SK-N-SH (cell line): ENCODE measurements around the gene AASS. TPM values are rescaled to one million over a fixed set of nuclear protein-coding genes. Genes with fewer than 3 reads are reported as not detected.

ENCODE experiments used
- CTCF ChIA-PET: fragments of 300-600, 350-600 bp; formaldehyde crosslinking; extraction: SDS; loops from one replicate; lab custom pipeline; 2021; lab: Yijun Ruan, JAX
- POLR2A ChIA-PET: fragments of 350-600 bp; sonication (Branson Sonifier 250); formaldehyde crosslinking; extraction: SDS; loops from one replicate; lab custom pipeline; 2020; ENCODE audit warnings: antibody characterized with exemption, inconsistent platforms; lab: Yijun Ruan, JAX
- DNase-seq: peaks from one replicate; pipeline ENCODE4 v3.0.0; 2012
- H2AFZ ChIP-seq: fragments of 200-600 bp; sonication (generic); 2 replicates; pipeline ENCODE4 v1.8.1; 2016; ENCODE audit warnings: antibody characterized with exemption, mild to moderate bottlenecking, low read depth
- H3F3A ChIP-seq: fragments of 200-600 bp; sonication (generic); replicated peaks from 2 replicates; pipeline ENCODE3; 2016; ENCODE audit warnings: antibody characterized with exemption, mild to moderate bottlenecking; ENCODE audit not compliant: insufficient read depth
- H3K27ac ChIP-seq, 2 experiments: fragments of 200-500 bp in 1 of 2; fragments of 200-600 bp in 1 of 2; sonication (Bioruptor generic) in 1 of 2; sonication (generic), shearing (Covaris generic) in 1 of 2; 2 replicates each; pipeline versions ENCODE4 v1.5.1 to v1.6.1; 2014 to 2016; ENCODE audit warnings: low read depth in 2 of 2, inconsistent platforms in 1 of 2, low read length in 1 of 2, mild to moderate bottlenecking in 1 of 2, mixed read lengths in 1 of 2
- H3K27me3 ChIP-seq: fragments of 200-600 bp; sonication (generic), shearing (Covaris generic); 2 replicates; pipeline ENCODE4 v1.6.1; 2016; ENCODE audit warnings: mixed run types; ENCODE audit not compliant: insufficient read depth
- H3K36me3 ChIP-seq, 2 experiments: fragments of 200-500 bp in 1 of 2; fragments of 200-600 bp in 1 of 2; sonication (Bioruptor generic) in 1 of 2; sonication (generic) in 1 of 2; replicated peaks in 1 of 2; 2 replicates each; pipeline versions ENCODE3 to v1.5.1; 2014 to 2016; ENCODE audit warnings: low read length in 1 of 2, mild to moderate bottlenecking in 1 of 2; ENCODE audit not compliant: insufficient read depth in 2 of 2, control insufficient read depth in 1 of 2
- H3K4me1 ChIP-seq, 2 experiments: fragments of 200-500 bp in 1 of 2; fragments of 200-600 bp in 1 of 2; sonication (Bioruptor generic) in 1 of 2; sonication (generic), shearing (Covaris generic) in 1 of 2; 2 replicates each; pipeline versions ENCODE4 v1.5.1 to v1.6.1; 2014 to 2016; ENCODE audit warnings: low read depth in 1 of 2, low read length in 1 of 2, mixed run types in 1 of 2; ENCODE audit not compliant: insufficient read depth in 2 of 2, control insufficient read depth in 1 of 2
- H3K4me2 ChIP-seq: fragments of 200-600 bp; sonication (generic), shearing (Covaris generic); 2 replicates; pipeline ENCODE4 v1.6.1; 2017; ENCODE audit warnings: mixed run types
- H3K4me3 ChIP-seq, 2 experiments: fragments of 200-500 bp in 1 of 2; fragments of 200-600 bp in 1 of 2; sonication (Bioruptor generic) in 1 of 2; sonication (generic), shearing (Covaris generic) in 1 of 2; 2 replicates each; pipeline versions ENCODE4 v1.5.1 to v1.8.1; 2014 to 2016; ENCODE audit warnings: low read depth in 2 of 2, inconsistent platforms in 1 of 2, low read length in 1 of 2, mild to moderate bottlenecking in 1 of 2, mixed read lengths in 1 of 2, moderate library complexity in 1 of 2
- H3K79me2 ChIP-seq: fragments of 200-600 bp; sonication (generic); 2 replicates; pipeline ENCODE4 v1.8.1; 2017; ENCODE audit warnings: mild to moderate bottlenecking; ENCODE audit not compliant: insufficient read depth
- H3K9ac ChIP-seq: fragments of 200-600 bp; sonication (generic); 2 replicates; pipeline ENCODE4 v1.6.1; 2017; ENCODE audit warnings: mixed run types
- H3K9me2 ChIP-seq: fragments of 200-600 bp; sonication (generic); 2 replicates; pipeline ENCODE4 v1.6.1; 2017; ENCODE audit warnings: mixed run types
- H3K9me3 ChIP-seq: fragments of 200-600 bp; sonication (generic); 2 replicates; pipeline ENCODE4 v1.6.1; 2017; ENCODE audit warnings: mixed run types, mild to moderate bottlenecking, moderate library complexity
- H4K20me1 ChIP-seq: fragments of 200-600 bp; sonication (generic); 2 replicates; pipeline ENCODE4 v1.6.1; 2017; ENCODE audit warnings: mild to moderate bottlenecking, mixed run types; ENCODE audit not compliant: insufficient read depth
- CHD2 ChIP-seq: fragments of 150-350 bp; IDR thresholded peaks from 2 replicates; pipeline ENCODE4 v1.6.1; 2018; ENCODE audit warnings: low read length; ENCODE audit not compliant: partially characterized antibody
- EP300 ChIP-seq, 2 experiments: IDR thresholded peaks; 2 replicates each; pipeline versions ENCODE4 v1.4.0 to v1.6.1; 2012; ENCODE audit warnings: borderline replicate concordance in 1 of 2, low read depth in 1 of 2, low read length in 1 of 2
- EZH2phosphoT487 ChIP-seq: fragments of 200-600 bp; sonication (generic); IDR thresholded peaks from 2 replicates; pipeline ENCODE4 v1.6.1; 2017; ENCODE audit warnings: low read depth, mixed run types, mild to moderate bottlenecking, antibody characterized with exemption, moderate library complexity, borderline replicate concordance
- GATA2 ChIP-seq: sonication (generic); formaldehyde crosslinking; IDR thresholded peaks from 2 replicates; pipeline ENCODE4 v1.5.0; 2020; ENCODE audit warnings: mild to moderate bottlenecking, missing genetic modification reagents
- MXI1 ChIP-seq: IDR thresholded peaks from 2 replicates; pipeline ENCODE4 v1.6.1; 2012; ENCODE audit warnings: mild to moderate bottlenecking, low read depth, low read length, improper control_type of control experiment
- NFIC ChIP-seq: IDR thresholded peaks from 2 replicates; pipeline ENCODE4 v1.4.0; 2012; ENCODE audit warnings: borderline replicate concordance
- RXRA ChIP-seq: IDR thresholded peaks from 2 replicates; pipeline ENCODE4 v1.4.0; 2012; ENCODE audit warnings: low read depth, mild to moderate bottlenecking, borderline replicate concordance
- SIN3A ChIP-seq: IDR thresholded peaks from 2 replicates; pipeline ENCODE4 v1.6.1; 2012; ENCODE audit warnings: low read depth, mild to moderate bottlenecking, low read length, moderate library complexity, borderline replicate concordance
- SMC3 ChIP-seq: IDR thresholded peaks from 2 replicates; pipeline ENCODE4 v1.6.1; 2012; ENCODE audit warnings: low read depth, low read length, improper control_type of control experiment
- TEAD4 ChIP-seq: IDR thresholded peaks from 2 replicates; pipeline ENCODE4 v1.4.0; 2012; ENCODE audit warnings: mild to moderate bottlenecking, borderline replicate concordance; ENCODE audit not compliant: insufficient read depth
- USF1 ChIP-seq: IDR thresholded peaks from 2 replicates; pipeline ENCODE4 v1.4.0; 2012; ENCODE audit warnings: low read depth, borderline replicate concordance
- USF2 ChIP-seq: fragments of 150-350 bp; IDR thresholded peaks from 2 replicates; pipeline ENCODE4 v1.6.1; 2017; ENCODE audit warnings: antibody characterized with exemption, low read length, low read depth, borderline replicate concordance
- YY1 ChIP-seq: IDR thresholded peaks from 2 replicates; pipeline ENCODE4 v1.4.0; 2012; ENCODE audit warnings: low read depth, mild to moderate bottlenecking
- ZBTB33 ChIP-seq: IDR thresholded peaks from 2 replicates; pipeline ENCODE4 v1.4.0; 2012; ENCODE audit warnings: low read depth, borderline replicate concordance
- whole genome bisulfite sequencing: methylation state at CpG from one replicate; pipeline ENCODE4 v1.1.6; 2017; ENCODE audit warnings: low lambda C conversion rate; 5-methylcytosine and 5-hydroxymethylcytosine counted together
- polyA plus RNA-seq, 3 experiments: library from polyadenylated mRNA; depleted of rRNA; stranded (reverse); fragments of >200 nt; gene quantifications; 2 replicates each; pipeline ENCODE4 v1.2.3, GENCODE V29; 2012

AASS gene
- polyA plus RNA-seq, 1 of the 3 experiments (the other 2 are of a cell fraction) = 0.92 TPM

GRCh38 chr7:122095642-122096041, 48.4 kb downstream of the AASS start:
- no peaks in the 10 kb centered on the region for H3K79me2 ChIP-seq
- H3K4me2 ChIP-seq = no peak overlapping the region
- H3K9me2 ChIP-seq = no peaks in the 10 kb centered on the region
- H3K27ac ChIP-seq = no peak overlapping the region
- H3K36me3 ChIP-seq = no peaks in the 10 kb centered on the region
- H2AFZ ChIP-seq = no peak overlapping the region
- H3K9me3 ChIP-seq = no peaks in the 10 kb centered on the region
- no peak for TF ChIP-seq SMC3
- no peak for TF ChIP-seq EP300 (IDR thresholded peaks at IDR 0.05; ENCODE audit: borderline replicate concordance in 1 of 2, low read depth in 1 of 2, low read length in 1 of 2)
- no peak for TF ChIP-seq SIN3A
- TF ChIP-seq CHD2 = no peak
- TF ChIP-seq TEAD4 = no peak
- TF ChIP-seq USF2 = no peak
- no peak for TF ChIP-seq ZBTB33
- TF ChIP-seq USF1 = no peak
- no peak for TF ChIP-seq YY1
- TF ChIP-seq MXI1 = no peak
- TF ChIP-seq RXRA = no peak
- TF ChIP-seq GATA2 (CRISPR knock-in tag) = no peak
- no peak for TF ChIP-seq NFIC
- TF ChIP-seq EZH2phosphoT487 = no peak
- ChIA-PET POLR2A (no interaction called here), CTCF (interaction anchor here (1.1 to 1.2 kb wide), 2 partner anchors 9 to 317 kb away, joined by 3 to 4 read pairs; no protein-coding TSS in a partner anchor)
- H4K20me1 ChIP-seq = no peaks in the 10 kb centered on the region
- H3K27me3 ChIP-seq = no peaks in the 10 kb centered on the region
- H3K9ac ChIP-seq = no peak overlapping the region
- DNase-seq = no peak
- no peak overlapping the region for H3K4me3 ChIP-seq
- no peaks in the 10 kb centered on the region for H3K4me1 ChIP-seq
- H3F3A ChIP-seq = no peaks in the 10 kb centered on the region
- 10% methylated on average over 4 of the region's 4 CpGs for WGBS
